ENCODE results near the gene MARK3.

The MARK3 gene

DNA sequence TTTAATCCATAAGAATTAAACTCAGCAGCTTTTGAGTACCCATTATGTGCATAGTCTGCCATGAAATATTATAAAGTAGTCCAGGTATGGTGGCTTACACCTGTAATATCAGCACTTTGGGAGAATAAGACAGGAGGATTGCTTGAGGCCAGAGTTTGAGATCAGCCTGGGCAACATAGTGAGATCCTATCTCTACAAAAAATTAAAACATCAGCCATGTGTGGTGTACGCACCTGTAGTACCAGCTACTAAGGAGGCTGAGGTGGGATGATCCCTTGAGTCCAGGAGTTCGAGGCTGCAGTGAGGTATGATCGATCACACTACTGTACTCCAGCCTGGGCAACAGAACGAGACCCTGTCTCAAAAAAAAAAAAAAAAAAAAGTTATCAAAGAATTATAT lies 15.3 kb downstream of the MARK3 start:
- TF ChIP-seq ZFX (IDR thresholded peaks at IDR 0.05), result no peak
- TF ChIP-seq, protein P1, sequence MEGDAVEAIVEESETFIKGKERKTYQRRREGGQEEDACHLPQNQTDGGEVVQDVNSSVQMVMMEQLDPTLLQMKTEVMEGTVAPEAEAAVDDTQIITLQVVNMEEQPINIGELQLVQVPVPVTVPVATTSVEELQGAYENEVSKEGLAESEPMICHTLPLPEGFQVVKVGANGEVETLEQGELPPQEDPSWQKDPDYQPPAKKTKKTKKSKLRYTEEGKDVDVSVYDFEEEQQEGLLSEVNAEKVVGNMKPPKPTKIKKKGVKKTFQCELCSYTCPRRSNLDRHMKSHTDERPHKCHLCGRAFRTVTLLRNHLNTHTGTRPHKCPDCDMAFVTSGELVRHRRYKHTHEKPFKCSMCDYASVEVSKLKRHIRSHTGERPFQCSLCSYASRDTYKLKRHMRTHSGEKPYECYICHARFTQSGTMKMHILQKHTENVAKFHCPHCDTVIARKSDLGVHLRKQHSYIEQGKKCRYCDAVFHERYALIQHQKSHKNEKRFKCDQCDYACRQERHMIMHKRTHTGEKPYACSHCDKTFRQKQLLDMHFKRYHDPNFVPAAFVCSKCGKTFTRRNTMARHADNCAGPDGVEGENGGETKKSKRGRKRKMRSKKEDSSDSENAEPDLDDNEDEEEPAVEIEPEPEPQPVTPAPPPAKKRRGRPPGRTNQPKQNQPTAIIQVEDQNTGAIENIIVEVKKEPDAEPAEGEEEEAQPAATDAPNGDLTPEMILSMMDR (conservative IDR thresholded peaks at IDR 0.05), result no peak
- no peak overlapping the region for H3K27ac ChIP-seq

DNA sequence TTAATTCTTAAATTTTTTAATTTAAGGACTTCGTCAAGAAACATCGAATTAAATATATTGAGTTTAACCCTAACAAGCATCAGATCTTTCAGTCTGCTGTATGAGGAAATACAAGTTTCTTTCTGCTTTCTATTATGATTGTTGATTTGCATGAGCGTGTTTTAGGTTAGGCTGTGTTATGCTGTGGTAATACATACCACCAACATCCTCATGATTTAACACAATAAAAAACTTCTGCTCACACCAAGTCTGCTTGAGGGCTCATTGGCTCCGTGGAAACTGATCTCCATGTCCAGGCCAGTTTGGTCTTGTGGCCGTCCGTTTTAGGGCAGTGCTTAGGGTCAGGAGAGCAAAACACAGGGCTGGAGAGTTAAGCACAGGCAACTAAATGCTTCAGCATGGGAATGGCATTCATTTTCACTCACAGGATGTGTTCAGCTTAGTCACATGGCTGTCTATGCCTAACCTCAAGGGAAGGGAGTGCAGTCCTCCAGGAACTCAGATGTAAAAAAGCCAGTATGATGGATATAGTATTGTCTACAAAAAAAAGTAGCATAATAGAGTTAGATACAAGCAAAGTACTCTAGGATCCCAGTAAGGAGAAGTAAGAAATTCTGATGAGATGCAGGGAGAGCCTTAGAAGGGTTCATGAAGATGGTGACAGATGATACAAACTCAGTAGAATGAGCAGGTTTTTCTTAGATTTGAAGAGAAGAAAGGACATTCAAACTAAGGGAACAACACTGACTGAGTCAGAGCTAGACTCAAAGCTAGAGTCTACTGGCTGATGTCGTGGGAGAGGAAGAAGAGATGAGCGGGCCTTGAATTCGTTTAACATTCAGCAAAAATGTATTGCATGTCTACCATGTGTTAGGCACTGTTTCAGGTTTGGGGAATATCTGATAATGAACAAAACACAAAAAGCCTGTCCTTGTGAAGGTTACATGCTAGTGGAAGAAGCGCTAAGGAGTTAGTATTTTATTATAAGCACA lies 16.3 kb downstream of the MARK3 start:
- H3K27ac ChIP-seq, result 0 out of 2 replicates have a peak overlapping the region, but pooled peaks have one; percentile 15
- no peak for TF ChIP-seq ZFX (IDR thresholded peaks at IDR 0.05)
- TF ChIP-seq, protein P1 (conservative IDR thresholded peaks at IDR 0.05), result no peak

GRCh38 chr14:103402695-103403094 lies 17.5 kb downstream of the MARK3 start:
- no peak overlapping the region for H3K27ac ChIP-seq
- no peak for TF ChIP-seq ZFX (IDR thresholded peaks at IDR 0.05)
- TF ChIP-seq, protein P1 (conservative IDR thresholded peaks at IDR 0.05), result no peak

- peak overlapping the region; percentile 37; the same call in 1 of the 2 replicates for H3K27ac ChIP-seq
- TF ChIP-seq ZFX (IDR thresholded peaks at IDR 0.05), result no peak
- TF ChIP-seq, protein P1 (conservative IDR thresholded peaks at IDR 0.05), result no peak
Measured at GRCh38 chr14:103404032-103404918, 19.1 kb downstream of the MARK3 start.

- H3K27ac ChIP-seq, result peak overlapping the region; percentile 46
- TF ChIP-seq ZFX (IDR thresholded peaks at IDR 0.05), result no peak
- TF ChIP-seq, protein P1 (conservative IDR thresholded peaks at IDR 0.05), result no peak
Measured at GRCh38 chr14:103404920-103405319, 19.7 kb downstream of the MARK3 start.

GRCh38 chr14:103408491-103409155 lies 23.4 kb downstream of the MARK3 start:
- no peak for TF ChIP-seq ZFX (IDR thresholded peaks at IDR 0.05)
- TF ChIP-seq, protein P1 (conservative IDR thresholded peaks at IDR 0.05), result no peak

More at GRCh38 chr14:103408491-103409155, 23.4 kb downstream of the MARK3 start:
- H3K27ac ChIP-seq, result peak overlapping the region; percentile 20; the same call in 1 of the 2 replicates
